Measurements from ENCODE around the gene CMTM5.
"Not testable (repeated sequence)": the region's sequence is repeated elsewhere in the genome, so short reads cannot be mapped to it uniquely, and the experiment has no call there.

CMTM5 gene

DNA sequence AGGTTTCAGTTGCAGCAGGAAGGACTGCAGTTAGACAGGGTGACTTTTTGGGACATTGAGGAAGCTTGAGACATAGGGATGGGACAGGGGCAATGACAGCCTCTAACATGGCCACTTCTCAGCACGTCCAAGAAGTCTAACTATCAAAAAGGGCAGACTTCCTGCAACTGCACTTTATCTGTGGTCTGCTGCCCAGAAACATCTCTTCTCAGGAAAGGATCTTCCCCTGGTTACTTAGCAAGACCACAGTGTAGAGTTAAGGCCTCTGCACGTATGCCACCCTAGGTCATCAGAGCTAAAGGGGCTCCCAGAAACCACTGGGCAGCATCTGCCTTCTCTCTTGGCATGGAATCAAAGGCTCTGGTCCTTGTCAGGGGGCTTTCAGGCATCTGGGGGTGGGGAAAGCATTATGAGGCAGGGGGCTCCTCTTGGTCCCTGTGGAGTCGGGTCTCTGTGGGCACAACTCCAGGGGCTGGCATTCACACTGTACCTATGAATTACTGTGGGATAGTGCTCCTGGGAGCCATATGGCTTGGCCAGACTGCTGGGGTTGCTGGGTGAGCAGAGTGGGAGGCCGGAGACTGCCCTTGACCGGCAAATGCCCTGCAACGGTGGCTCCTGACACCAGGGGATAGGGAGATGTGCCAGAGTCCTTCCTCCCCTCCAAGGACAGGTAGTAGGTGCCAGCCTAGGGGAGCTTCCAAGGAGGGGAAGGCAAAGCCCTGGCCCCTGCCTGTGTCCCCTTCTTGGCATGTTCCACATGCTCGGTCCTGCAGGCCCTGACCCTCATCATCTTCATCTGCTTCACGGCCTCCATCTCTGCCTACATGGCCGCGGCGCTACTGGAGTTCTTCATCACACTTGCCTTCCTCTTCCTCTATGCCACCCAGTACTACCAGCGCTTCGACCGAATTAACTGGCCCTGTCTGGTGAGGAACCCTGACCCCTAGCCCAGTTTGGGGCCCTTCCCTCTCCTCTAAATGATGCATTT lies 1.0 kb downstream of the CMTM5 start:
- DNase-seq (ENCODE audit: low read depth in 2 of 3, low spot score in 2 of 3), result no peak

DNA sequence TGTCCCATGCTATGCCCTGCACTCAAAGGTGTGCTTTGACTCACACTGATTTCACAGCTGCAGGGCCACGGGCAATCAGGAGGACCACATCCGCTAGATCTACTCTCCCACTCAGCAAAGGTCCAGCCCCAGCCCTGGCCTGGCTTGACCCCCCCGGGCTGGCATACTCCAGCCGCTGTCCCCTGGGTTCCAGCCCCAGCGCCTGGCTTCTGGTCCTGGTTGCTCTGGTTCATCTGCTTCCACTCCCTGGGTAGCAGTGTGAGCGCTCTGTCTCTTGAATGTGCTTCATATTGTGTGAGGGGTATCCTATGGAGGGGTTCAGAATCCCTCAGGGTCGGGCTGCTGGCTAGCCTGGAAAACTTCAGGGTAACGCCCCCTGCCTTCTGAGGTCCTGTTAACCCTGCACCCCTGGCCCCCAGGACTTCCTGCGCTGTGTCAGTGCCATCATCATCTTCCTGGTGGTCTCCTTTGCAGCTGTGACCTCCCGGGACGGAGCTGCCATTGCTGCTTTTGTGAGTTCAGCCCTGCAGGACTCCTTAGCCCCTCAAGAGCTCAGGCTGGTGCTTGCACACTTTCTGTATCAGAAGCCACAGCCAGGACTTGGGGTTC lies 1.9 kb downstream of the CMTM5 start:
- DNase-seq (ENCODE audit: low read depth in 2 of 3, low spot score in 2 of 3), result no peak

DNA sequence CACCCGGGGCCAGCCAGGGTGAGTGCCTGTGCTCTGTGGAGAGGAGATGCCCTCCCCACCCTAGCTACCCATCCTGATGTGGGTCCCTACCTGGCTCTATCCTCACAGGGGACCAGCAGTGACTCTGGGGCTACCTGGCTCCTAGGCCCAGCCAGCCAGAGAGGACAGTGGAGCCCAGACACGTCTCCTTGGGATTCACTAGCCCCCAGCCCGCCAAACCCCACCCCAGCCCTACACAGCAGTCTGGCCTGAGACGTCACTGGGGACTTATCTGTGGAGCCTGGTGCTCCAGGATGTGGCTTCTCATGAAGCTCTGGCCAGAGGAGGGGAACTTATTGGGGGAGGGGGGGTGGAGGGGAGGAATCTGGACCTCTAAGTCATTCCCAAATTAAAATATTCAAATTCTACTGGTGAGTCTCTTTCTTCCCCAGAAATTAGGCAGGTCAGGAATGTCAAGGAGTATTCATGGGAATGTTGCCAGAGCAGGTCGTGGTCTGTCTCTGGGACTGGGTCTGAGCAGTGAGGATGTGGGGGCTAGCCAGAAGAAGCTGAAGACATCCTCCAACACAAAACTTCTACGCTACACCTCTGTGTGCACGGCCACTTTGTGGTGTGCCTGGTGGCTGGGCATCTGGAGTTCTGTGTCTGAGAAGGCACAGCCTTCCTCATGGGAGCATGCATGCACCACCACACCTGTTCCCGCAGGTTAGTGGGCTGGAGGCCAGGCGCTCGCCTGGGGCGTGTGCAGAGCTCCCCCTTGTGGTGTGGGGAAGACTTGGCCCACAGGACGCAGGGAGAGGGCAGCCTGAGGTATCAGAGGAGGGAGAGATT lies 2.7 kb downstream of the CMTM5 start:
- peak; percentile 14 to 47 (median 35) for DNase-seq (ENCODE audit: low read depth in 2 of 3, low spot score in 2 of 3)

DNA sequence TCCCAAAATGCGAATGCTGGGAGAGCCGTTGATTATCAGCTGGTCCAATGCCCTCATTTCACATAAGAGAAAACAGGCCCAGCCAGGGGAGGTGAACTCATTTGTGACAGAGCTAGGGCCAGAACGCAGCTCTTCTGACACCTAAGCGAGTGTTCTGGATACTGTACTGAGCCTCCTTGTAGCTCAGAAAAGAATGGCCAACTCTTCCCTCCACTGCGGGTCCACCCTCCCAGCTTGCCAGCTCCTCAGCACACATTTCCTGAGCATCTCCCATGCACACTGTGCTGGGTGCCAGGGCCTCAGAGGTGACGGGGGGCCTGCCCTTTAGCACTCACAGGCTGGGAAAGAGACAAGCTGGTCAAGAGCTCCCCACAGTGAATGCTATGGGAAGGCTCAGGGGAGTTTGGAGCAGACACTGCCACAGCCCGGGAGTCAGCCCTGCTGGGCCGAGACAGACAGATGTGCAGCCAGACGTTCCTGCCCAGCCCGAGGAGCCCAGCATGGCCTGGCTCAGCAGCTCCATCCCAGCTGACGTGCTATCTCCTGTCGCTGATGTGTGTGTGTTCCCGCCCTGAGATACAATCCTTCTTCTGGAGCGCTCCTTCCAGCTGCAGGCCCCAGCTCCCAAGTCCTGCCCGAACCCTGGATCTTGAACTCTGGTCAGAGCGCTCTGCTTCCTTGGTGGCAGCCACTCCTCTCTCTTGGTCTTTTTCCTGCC lies 3.5 kb downstream of the CMTM5 start:
- DNase-seq (ENCODE audit: low read depth in 2 of 3, low spot score in 2 of 3), result no peak

DNA sequence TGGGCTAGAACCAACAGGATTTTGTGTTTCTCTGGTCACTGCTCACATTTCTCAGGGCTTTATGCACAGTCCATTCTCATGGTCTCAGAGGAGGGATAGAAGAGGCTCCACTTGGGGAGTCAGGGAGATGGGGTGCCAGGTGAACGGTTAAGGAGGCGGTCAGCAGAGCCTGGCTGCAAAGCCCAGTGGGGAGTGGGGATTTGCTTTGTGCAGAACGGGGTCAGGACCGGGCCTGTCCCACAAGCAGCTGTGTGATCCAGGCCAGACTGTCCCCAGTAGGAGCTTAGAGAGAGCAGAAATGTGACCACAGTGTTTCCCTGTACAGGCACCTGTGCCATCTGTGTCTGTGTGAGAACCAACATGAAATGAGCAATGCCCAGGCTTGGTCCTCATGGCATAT lies 4.1 kb downstream of the CMTM5 start:
- no peak for DNase-seq (ENCODE audit: low read depth in 2 of 3, low spot score in 2 of 3)

DNA sequence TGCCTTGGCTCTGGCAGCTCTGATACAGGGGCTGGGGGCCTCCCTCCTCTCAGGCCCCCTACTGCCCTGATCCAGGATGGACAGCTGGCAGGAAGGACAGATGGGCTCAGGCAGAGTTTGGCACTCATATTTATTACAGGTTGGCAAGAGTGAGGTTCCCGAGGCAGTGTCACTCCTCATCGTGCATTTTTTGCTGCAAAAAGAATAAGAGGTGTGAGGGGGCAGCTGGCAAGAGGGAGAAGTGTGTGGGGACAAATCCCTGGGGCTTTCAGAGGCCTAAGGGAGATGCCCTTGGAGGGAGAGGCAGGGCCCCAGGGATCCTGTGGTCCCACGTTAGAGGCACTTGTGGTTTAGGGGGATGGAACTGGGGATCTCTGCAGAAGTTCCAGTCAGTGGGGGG lies 5.0 kb downstream of the CMTM5 start:
- DNase-seq (ENCODE audit: low read depth in 2 of 3, low spot score in 2 of 3), result no peak

DNA sequence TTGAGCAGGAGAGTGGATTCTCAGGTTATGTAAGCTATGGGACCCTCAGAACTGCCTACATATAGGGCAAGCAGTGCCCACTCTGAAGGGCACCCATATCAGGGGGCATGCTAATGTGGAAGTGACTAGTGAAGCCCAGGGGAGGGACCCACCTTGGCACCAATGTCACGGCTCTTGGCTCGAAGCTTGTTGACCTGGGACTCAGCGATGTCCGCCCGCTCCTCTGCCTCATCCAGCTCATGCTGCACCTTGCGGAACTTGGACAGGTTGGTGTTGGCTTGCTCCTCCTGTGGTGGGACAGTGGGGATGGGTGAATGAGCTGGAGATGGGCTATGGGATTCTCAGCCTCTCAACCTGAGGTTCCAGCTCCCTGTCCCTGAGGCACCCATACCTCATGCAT lies 5.4 kb downstream of the CMTM5 start:
- no peak for DNase-seq (ENCODE audit: low read depth in 2 of 3, low spot score in 2 of 3)

DNA sequence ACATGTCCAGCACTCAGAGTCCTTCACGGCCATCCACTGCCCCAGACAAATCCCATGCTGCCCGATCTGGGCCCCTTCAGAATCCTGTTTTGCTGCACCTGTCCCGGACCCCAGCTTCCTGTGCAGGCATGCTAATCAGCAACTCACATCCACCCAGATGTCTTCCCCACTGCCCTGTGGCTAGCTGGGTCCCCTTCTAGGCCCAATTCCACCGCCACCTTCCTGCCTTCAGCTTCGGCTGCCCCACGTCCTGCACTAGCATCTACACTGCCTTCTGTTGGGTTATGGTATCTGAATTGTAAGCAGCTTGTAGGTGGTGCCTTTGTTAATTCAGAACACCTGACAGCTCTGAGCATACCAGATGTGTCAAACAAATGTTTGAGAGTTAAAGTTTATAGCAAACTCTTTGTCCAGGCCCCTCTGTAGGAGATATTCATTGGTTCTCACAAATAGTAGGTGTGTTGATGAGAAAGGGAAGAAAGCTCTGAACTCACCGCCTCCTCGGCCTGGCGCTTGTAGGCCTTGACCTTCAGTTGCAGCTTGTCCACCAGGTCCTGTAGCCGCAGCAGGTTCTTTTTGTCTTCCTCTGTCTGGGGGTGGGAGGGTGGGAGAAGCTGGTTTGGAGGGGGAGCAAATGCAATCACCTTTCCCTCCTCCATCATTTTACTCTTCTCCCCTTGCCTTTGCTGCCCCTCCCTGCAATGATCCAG lies 6.0 kb downstream of the CMTM5 start:
- DNase-seq (ENCODE audit: low read depth in 2 of 3, low spot score in 2 of 3), result no peak

DNA sequence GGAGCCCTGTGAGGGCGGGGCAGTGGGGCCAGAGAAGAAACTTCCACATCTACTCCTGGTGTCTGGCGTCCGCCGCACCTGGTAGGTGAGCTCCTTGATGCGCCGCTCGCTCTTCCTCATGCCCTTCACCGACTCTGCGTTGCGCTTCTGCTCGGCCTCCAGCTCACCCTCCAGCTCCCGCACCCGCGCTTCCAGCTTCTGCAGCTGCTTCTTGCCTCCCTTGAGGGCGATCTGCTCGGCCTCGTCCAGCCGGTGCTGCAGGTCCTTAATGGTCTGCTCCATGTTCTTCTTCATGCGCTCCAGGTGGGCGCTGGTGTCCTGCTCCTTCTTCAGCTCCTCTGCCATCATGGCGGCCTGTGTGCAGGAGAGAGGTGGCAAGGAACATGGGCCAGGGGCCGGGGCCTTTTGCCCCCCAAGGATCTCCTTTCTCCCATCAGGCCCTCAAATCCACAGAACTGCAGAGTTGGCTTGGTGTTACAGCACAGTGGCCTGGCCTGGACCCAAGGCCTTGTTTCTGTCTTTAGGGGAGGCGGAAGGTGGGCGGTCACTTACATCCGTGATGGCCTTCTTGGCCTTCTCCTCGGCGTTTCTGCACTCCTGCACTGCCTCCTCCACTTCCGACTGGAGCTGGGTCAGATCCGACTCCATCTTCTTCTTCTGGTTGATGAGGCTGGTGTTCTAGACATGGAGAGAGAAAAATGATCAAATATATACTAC lies 7.7 kb downstream of the CMTM5 start:
- no peak for DNase-seq (ENCODE audit: low read depth in 2 of 3, low spot score in 2 of 3)

DNA sequence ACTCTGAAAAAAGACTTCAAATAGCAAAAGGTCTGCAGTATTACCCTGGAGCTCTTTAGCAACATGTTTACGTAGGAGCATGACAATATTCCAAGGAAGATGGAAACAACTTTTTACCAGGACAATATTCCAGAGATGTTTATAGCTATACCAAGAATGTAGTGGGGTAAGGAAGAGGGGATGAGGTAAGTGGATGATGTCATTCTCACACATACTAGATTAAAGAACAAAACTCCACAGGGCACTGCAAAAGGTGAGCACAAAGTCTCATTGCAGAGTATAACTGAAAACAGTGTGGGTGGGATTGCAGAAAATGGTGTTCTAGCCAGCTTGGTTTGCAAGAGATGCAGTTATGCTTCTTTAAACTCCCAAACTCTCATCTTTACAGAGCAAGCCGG lies 8.4 kb downstream of the CMTM5 start:
- DNase-seq (ENCODE audit: low read depth in 2 of 3, low spot score in 2 of 3), result no peak

DNA sequence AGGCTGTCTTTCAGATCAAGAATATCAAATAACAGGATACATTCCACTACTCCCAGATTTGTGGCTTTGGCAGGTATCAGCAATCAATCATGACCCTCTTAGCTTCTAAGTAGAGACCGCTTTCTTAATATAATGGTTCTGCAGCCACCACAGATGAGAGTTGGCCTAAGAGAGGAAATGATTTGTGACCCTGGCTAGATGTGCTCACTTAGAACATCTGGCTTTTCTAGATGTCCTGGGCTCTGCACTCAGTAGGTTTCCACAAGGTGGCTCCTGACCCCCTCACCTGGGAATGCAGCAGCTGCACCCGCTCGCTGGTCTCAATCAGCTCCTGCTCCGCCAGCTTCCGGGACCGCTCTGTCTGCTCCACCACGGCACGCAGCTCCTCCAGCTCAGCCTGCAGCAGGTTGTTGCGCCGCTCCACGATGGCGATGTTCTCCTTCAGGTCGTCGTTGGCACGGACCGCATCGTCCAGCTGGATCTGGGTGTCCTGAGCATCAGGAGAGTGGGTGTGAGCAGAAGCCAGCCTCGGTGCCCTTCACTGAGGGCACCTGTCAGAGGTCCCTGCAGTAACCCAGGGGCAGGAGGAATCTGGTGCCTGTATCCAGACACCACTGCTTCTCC lies 8.9 kb downstream of the CMTM5 start:
- no peak for DNase-seq (ENCODE audit: low read depth in 2 of 3, low spot score in 2 of 3)

DNA sequence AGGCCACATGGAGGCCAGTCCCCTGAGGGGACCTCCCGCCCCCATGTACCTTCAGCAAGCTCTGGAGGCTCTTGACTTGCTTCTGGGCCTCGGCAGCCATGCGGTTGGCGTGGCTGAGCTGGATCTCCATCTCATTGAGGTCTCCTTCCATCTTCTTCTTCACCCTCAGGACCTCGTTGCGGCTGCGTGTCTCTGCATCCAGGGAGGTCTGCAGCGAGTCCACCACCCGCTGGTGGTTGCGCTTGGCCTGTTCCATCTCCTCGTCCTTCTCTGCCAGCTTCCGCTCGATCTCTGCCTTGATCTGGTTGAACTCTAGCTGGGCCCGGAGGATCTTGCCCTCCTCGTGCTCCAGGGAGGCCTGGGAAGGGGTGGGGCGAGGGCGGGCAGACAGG lies 9.4 kb downstream of the CMTM5 start:
- DNase-seq (ENCODE audit: low read depth in 2 of 3, low spot score in 2 of 3), result not testable (repeated sequence)

DNA sequence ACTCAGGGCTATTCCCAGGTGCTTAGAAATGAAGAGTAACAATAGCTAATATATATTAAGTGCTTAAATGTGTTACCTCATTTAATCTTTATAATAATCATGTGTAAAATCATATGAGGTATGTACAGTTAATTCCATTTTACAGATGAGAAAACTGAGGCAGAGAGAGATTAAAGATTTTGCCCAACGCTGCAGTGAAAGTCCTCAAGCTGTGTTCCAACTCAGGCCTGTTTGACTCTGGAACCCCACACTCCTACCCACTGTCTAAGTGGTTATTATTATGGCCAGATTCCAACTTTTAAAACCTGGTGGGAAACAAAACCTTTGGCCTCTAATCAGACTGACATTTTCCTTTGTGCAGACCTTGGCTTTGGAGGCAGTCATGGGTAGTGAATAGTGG lies 10.2 kb downstream of the CMTM5 start:
- no peak for DNase-seq (ENCODE audit: low read depth in 2 of 3, low spot score in 2 of 3)

DNA sequence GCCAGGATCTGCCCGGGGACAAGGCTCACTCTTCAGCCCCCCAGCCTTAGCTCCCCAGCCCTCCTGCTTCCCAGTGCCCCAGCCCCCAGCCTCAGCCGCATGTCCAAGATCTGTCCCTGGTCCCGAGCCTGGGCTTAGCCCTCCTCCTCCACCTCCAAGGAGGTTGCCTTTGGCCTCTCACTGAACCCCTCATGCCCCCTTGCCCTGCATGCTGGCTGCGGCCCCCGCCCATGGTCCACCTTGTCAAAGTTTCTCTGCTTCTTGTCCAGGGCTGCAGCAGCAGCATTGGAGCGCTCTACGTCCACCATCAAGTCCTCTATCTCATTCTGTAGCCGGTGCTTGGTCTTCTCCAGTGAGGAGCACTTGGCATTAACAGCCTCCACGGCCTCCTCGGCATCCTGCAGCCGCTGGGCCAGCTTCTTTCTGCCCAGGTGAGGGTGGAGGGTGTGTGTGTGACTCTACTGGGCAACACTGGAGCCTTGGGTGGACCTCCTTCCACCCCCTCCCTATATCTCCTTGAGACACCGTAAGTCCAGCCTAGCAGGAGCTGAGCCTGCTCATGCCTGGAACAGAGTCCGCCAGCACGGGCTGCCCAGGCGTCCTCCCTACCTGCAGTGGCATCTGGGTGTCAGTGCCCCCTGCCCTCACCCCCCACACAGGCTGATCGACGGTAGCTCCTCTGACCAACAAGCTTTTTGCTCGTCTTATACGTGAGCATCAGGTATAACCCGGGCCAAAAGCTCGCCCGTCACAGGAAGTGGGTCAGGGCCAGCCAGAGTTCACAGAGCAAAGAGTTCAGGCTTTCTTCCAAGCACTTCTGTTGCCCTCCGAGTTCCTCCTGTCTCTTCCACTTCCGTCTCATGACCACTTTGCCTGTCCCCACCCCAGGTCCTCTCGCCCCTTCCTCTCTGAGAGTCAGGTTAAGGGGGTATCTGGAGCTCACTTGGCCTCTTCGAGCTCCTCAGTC lies 11.4 kb downstream of the CMTM5 start:
- no peak for DNase-seq (ENCODE audit: low read depth in 2 of 3, low spot score in 2 of 3)

DNA sequence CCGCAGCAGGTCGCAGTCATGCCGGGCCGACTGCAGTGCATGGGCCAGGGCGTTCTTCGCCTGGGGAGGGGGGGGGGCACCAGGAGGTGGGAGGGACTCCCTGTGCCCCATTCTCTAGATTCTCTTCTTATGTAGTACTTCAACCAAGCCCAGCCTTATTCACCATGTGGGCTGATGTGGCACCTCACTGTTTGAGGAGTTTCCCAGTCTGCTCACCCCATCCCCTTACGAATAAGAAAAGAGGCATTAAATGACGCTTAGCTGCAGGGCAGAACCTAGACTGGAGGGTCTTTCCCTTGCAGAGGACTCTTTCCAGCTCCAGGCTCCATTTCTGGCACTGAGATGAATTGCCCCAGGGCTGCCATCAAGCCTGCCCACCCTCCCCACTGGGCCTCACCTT lies 12.2 kb downstream of the CMTM5 start:
- no peak for DNase-seq (ENCODE audit: low read depth in 2 of 3, low spot score in 2 of 3)

DNA sequence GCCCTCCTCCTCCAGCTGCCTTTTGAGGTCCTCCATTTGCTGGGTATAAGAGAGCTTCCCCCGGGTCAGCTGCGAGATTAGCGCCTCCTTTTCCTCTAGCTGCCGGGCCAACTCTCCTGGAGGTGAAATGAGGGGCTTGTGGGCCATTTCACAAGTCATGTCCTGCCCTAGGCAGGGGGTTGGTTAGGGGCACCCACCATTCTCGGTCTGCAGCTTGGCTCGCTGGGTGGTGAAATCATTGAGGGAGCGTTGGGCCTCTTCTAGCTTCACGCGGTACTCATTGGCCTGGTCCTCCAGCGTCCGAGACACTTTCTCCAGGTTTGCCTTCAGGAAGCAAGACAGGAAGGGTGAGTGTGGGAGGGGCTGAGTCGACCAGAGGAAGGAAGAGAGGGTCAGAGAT lies 12.6 kb downstream of the CMTM5 start:
- DNase-seq (ENCODE audit: low read depth in 2 of 3, low spot score in 2 of 3), result no peak

DNA sequence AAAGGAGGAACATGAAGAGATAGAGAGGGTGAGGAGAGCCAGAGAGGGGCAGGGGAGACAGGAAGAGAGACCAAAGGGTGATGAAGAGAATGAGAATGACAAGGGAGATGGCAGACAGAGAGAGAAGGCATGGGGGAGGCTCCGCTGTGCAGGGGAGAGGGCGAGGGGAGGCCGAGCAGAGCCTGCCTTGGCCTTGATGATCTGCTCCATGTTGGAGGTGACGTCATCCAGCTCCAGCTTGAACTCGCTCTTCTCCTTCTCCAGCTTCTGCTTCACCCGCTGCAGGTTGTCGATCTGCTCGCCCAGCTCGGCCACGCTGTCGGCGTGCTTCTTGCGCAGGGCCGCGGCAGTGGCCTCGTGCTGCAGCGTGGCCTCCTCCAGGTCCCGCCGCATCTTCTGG lies 13.0 kb downstream of the CMTM5 start:
- not testable (repeated sequence) for DNase-seq (ENCODE audit: low read depth in 2 of 3, low spot score in 2 of 3)

DNA sequence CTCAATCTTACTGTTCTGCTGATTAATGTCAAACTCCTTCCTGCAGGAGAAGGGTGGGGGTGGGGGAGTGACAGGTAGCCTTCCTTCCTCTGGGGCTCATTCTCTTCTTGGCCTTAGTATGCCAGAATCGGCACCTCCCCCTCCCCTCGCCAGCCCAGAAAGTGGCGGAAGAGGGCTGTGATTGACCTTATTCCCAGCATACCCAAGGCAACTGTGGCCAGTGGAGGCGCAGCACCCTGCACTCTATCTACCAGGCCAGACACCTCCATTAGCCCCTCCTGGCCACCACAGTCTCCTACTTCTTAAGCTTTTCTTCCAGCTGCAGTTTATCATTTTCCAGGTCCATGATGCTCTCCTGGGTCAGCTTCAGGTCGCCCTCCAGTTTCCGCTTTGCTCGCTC lies 15.8 kb downstream of the CMTM5 start:
- DNase-seq (ENCODE audit: low read depth in 2 of 3, low spot score in 2 of 3), result no peak
